Stimulated activated CD8-positive, alpha-beta memory T cell treated with anti-CD3 and anti-CD28 coated beads, Interleukin-15, amount 100 ng/mL, for 48 hours (primary cell): Measurements from ENCODE around the gene CCDC70.
"Not testable (repeated sequence)": the region's sequence is repeated elsewhere in the genome, so short reads cannot be mapped to it uniquely, and the experiment has no call there.

Experiments
- DNase-seq, 2 donors: peaks; one replicate each; pipeline ENCODE4 v3.0.0-alpha.2; 2020; ENCODE audit warnings: low read depth in 2 of 2

CCDC70 gene

GRCh38 chr13:51861723-51862300 is at the start of gene CCDC70:
TSS of gene CCDC70 (plus strand) at chr13:51861969. CDS start at chr13:51865412, 3,443 bp downstream.
- peak; percentile 29 to 46 for DNase-seq

- DNase-seq: no peak
Observed at GRCh38 chr13:51814071-51814470, 47.7 kb upstream of the CCDC70 start.

GRCh38 chr13:51814825-51815650 is 46.7 kb upstream of the CCDC70 start:
- DNase-seq: peak; percentile 53 to 62

- DNase-seq: no peak
Observed at GRCh38 chr13:51815848-51816247, 45.9 kb upstream of the CCDC70 start.

DNA sequence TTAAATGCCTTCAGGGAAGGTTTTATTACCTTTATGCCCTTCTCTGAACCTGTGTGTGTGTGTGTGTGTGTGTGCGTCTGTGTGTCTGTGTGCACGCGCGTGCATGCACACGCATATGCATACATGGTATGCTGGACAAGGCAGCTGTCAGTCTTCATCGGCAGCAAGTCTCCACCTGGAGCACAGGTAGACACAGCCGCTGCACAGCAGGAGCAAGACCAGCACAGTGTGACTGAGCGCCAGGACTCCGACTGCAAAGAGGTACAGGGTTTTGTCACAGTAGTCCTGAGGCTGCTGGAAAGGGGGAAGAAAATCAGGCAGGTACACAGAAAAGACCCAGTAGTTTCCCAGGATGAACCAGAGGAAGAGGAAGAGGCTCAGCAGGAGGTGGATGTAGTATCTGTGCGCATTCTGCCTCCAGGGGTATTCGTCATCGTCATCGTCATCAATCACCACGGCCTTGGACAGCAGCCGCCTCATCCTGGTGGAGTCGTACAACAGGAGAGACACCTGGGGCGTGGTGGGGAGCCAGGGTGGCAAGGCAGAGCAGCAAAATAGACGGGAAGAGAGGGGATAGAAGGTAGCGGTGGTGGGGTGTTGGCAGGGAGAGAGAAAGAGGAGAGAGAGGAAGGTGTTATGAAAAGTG is 45.0 kb upstream of the CCDC70 start:
- no peak for DNase-seq

DNA sequence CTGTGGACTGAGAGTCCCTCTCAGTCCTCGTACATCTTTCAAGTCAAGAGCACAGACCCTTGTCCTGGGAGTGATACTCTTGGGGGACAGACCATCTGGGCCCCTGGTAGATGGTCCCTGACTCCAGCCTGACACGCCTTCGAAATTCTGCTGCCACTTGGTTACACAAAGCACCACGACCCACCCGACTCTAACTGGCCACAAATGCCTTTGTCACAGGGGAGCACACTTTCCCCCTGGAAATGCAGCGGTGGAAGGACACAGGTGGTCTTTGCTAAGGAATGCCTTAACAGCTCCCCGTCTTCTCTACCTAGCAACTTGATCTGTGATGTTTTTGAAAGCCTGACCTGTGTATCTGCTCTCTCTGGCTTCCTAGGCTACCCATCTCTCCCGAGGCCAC is 44.1 kb upstream of the CCDC70 start:
- no peak for DNase-seq

DNA sequence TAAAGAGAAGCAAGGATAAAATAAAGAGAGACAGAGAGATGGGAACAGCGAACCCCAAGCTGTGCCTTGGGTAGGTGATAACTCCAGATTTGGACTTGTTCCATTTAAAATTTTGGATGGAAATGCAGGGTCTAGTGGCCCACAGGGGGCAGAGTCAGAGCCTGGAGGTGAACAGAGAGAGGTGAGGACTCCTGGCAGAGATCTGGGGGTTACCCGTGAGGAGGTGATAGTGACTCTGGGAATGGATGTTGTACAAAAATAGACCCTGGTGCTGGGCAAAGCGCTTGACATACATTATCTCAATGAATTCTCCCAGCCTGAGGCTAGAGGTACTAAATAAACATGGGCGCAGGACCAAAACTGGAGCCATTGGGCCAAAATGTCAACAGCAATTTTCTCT is 43.5 kb upstream of the CCDC70 start:
- no peak for DNase-seq

DNA sequence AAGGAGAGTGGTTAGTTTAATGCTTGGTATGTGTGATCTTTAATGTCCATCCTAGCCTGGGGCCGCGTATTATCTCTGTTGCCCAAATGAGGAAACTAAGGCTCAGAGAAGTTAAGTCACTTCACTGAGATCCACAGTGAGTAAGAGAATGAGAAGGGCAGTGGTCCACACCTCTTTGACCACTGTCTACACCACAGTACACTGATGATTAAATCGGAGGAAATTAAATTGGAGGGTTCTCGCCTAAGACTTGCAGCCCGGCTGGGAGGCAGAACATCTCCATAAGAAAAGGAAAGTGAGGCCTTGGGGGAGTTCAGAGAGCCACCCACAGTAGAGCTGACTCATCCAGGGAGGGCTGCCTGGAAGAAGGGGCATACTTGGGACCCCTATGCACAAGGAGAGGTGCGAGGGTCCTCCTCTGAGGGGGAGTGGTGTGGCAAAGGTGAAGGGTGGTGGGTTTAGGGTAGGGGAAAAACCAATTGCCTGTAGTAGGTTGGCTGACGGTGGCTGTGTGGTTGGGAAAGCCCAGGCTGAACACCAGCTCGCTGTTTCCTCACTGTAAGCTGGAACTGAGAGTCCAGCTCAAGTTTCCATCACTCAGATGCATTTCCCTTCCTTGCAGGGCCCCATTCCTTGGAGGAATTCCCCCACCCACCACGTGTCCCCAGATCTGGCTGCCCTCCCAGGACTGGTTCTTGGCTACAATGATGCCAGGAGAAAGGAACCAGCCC is 42.8 kb upstream of the CCDC70 start:
- peak in 1 of 2 donors; percentile 50 for DNase-seq

- no peak for DNase-seq
Observed at GRCh38 chr13:51819544-51819943, 42.2 kb upstream of the CCDC70 start.

- DNase-seq: no peak
Observed at GRCh38 chr13:51820016-51820597, 41.7 kb upstream of the CCDC70 start.

GRCh38 chr13:51821606-51822005 is 40.2 kb upstream of the CCDC70 start:
- no peak for DNase-seq

- no peak for DNase-seq
Observed at GRCh38 chr13:51822106-51822815, 39.5 kb upstream of the CCDC70 start.

DNA sequence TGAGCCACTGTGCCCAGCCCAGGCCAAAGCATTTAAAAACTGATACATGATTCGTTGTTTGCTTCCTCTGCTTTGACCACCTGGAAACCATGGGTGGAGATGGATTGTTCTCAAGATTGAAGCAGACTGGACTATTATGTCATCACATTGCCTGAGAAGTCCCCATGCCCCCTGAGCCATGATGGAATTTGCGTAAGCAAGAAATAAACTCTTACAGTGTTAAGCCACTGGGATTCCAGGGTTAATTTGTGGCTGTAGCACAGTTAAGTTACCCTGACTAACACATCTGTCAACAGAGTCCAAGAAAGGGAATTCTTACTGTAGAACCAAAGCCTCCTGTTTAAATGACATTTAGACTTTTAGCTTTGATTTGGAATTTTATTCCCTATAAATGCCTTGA is 38.4 kb upstream of the CCDC70 start:
- DNase-seq: no peak

DNA sequence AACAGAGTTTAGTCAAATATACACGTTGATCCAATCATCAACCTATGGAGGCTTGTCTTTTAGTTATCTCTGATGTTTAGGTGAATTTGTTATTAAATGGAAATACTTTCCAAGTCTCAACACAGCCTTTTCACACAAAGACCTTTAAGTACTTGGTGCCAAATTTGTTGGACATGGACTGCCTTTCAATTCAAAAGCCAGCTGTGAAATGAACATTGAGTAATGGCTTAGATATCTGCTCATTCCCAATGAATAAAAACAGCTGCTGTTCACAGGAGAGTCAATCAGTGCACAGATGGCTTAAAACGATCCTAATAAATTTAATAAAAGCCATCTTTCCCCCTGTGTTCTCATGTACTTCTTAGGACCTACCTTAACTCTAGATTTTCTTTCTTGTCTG is 37.9 kb upstream of the CCDC70 start:
- DNase-seq: no peak

DNA sequence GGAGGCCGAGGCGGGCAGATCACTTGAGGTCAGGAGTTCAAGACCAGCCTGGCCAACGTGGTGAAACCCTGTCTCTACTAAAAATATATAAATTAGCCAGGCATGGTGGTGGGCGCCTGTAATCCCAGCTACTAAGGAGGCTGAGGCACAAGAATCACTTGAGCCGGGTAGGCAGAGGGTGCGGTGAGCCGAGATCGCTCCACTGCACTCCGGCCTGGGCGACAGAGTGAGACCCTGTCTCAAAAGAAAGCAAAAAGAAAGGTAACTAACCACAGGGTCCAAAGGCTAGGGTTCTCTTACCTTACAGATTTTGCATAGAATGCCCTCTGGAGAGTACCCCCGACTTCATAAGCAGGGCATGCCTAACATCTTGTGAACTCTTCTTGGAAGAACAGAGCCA is 37.1 kb upstream of the CCDC70 start:
- DNase-seq: not testable (repeated sequence)

- DNase-seq: no peak
Observed at GRCh38 chr13:51825165-51825592, 36.6 kb upstream of the CCDC70 start.

DNA sequence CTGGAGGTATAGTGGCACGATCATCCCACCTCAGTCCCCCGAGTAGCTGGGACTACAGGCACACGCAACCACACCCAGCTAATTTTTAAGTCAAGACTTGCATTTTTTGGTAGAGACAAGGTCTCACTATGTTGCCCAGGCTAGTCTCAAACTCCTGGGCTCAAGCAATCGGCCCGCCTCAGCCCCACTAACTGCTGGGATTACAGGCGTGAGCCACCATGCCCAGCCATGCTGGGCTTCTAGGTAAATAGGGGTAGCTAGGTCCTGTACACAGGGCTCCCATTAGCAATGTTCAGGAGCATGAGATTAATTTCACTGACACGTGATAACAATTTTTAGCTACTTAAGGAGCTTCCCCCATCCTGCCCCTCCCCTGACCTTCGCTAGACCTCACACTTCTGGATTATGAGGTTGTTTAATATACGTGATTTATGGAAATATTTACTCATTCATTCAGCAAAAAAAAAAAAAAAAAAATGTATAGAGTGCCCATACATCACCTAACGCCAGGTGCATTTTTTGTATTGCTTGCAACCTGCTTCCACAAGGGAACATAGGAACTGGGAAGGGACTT is 36.0 kb upstream of the CCDC70 start:
- DNase-seq: no peak

DNA sequence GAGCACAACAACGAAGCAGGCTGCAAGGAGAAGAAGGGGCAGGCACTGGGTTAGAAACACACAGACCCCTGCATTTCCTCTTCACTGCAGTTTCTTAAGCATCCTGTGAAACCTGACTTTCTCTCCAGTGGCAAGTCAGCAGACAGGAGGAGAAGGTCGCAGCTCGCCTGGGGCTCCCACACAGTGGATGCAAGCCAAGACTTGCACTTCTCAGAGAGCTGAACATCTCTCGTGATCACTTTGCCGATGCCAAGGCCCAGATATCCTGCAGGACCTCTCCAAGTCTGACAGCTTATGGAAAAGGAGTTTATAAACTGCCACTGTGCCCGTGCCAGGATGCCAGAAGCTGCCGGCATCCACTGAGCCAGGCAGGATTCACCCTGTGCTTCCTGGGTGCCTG is 35.2 kb upstream of the CCDC70 start:
- no peak for DNase-seq

DNA sequence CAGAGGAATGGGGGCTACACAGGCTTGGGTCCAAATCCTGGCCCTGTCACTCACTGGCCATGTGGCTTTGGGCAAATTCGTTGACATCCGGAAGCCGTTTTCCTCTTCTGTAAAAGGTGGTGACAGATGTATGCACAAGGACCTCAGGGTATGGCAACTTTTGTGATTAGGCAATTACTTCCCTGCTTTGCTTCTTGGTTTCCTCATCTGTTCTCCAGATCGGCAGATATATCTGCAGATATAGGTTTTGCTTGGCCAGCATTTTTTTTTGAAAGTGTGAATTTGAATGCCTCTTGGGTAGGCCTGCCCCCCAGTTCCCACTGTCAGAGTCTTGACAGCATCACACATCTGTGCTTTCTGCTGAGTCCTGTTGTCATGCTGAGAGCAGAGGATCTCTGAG is 34.5 kb upstream of the CCDC70 start:
- no peak for DNase-seq

DNA sequence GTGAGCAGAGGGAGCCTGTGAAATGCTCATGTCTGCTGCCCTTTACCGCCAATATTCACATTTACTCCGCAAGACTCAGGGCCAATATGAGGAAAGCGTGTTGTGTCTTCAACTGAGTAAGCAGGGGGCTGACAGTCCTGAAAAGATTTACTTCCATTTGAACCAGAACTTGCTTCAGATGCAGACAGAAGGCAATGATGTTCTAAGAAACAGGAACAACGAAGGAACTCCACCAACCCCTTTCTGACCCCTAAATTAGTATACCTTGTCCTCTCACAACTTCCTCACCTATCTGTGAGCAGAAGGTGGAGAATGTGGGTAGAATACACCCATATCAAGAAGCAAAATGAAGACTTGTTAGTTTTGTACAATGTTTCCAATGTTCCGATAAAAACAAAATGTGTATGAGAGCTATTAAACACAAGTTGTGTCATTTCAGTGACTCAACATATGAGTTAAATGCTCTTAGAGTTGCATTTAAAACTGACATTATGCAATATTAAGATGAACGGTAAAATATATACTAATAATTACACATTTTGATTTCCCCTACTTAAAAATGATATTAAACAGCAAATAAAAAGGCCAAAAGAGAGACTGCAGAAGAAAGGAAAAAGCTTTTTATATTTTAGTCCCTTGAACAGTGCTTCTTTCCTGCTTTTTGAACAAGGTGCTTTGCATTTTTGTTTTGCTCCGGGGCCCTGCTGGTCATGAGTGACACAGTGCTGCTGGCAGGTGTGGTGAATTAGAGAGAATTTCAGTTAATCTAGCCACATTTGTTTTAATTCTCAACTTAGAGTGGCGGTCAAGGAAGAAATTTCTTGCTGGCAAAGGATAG is 32.8 kb upstream of the CCDC70 start:
- no peak for DNase-seq
